ENCODE results near the gene MANSC1. TPM values are rescaled to one million over a fixed set of nuclear protein-coding genes. Genes with fewer than 3 reads are reported as not detected.

MANSC1 gene
- total and polyA plus RNA-seq, 2 of the 13 experiments (the other 11 are each of a cell fraction or from before 2014, with no cell fraction given): 1.9 to 4.2 TPM

DNA sequence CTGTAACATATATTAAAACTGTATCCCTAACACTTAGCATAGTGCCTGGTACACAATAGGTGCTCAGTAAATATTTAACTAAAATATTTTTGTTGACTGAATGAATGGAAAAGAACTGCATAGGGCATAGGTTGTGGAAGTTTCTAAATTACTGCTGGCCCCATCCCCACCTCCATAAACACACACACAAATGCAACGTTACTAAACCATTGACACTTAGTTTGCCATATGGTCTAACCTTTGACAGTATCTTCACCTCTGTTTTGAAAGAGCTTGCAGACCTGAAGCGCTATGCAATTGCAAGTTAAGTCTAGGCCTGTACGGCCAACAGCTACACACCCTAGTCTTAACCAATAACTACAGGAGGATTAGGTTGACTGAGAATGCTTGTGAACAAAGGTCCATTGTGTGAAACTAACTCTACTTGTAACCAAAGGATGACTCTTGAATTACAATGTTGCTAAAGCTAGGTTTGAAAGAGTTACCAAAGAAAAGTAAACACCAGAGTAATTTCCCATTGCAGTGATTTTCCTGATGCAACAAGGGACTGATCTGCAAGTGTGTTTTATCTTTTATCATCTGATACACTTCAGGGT is 924 bp upstream of the MANSC1 start (continued):
- TF ChIP-seq ZBTB34 (CRISPR knock-in tag; IDR thresholded peaks at IDR 0.05) (peak; percentile 42; the same call in 1 of the 2 replicates), SKI (IDR thresholded peaks at IDR 0.05; ENCODE audit: partially characterized antibody) (peak; percentile 17), ETV6 (CRISPR knock-in tag; conservative IDR thresholded peaks at IDR 0.05) (no peak), RARG (CRISPR knock-in tag; IDR thresholded peaks at IDR 0.05; ENCODE audit: low read depth) (no peak; the same call in 1 of the 2 replicates), ZNF784 (CRISPR knock-in tag; IDR thresholded peaks at IDR 0.05; ENCODE audit: borderline replicate concordance) (no peak), ZNF276 (CRISPR knock-in tag; IDR thresholded peaks at IDR 0.05; ENCODE audit: low read depth) (no peak), ZNF160 (CRISPR knock-in tag; IDR thresholded peaks at IDR 0.05) (no peak), ZNF138 (CRISPR knock-in tag; IDR thresholded peaks at IDR 0.05; ENCODE audit: low read depth) (no peak), JARID2 (CRISPR knock-in tag; IDR thresholded peaks at IDR 0.05; ENCODE audit: insufficient replicate concordance) (no peak), CEBPB (IDR thresholded peaks at IDR 0.05; ENCODE audit: borderline replicate concordance, low read depth, low read length) (peak; percentile 82), ZNF720 (CRISPR knock-in tag; IDR thresholded peaks at IDR 0.05) (no peak), HNF4G (IDR thresholded peaks at IDR 0.05; ENCODE audit: borderline replicate concordance, low read depth, low read length) (no peak), HNF4G (CRISPR knock-in tag; IDR thresholded peaks at IDR 0.05; ENCODE audit: borderline replicate concordance, low read depth) (no peak), KIAA2018 (CRISPR knock-in tag; IDR thresholded peaks at IDR 0.05; ENCODE audit: borderline replicate concordance) (no peak), SNAI1 (CRISPR knock-in tag; IDR thresholded peaks at IDR 0.05; ENCODE audit: borderline replicate concordance) (no peak)

Measured in HepG2 (cell line).